Epithelial cell of esophagus (primary cell): ENCODE measurements around the gene MPP7.

Source experiments
- DNase-seq: peaks from one replicate; pipeline ENCODE4 v3.0.0; 2010; ENCODE audit warnings: low read depth
- H3K4me3 ChIP-seq: 2 replicates; pipeline ENCODE4 v1.5.1; 2011; ENCODE audit warnings: mild to moderate bottlenecking, low read length, control low read depth
- TF ChIP-seq, protein P1 (sequence below): IDR thresholded peaks from 2 replicates; pipeline ENCODE4 v1.5.1; 2011; ENCODE audit warnings: low read depth, mild to moderate bottlenecking, low read length, control low read depth, inconsistent platforms; ENCODE audit not compliant: insufficient read depth; ENCODE audit errors: missing control alignments

MPP7 gene

DNA sequence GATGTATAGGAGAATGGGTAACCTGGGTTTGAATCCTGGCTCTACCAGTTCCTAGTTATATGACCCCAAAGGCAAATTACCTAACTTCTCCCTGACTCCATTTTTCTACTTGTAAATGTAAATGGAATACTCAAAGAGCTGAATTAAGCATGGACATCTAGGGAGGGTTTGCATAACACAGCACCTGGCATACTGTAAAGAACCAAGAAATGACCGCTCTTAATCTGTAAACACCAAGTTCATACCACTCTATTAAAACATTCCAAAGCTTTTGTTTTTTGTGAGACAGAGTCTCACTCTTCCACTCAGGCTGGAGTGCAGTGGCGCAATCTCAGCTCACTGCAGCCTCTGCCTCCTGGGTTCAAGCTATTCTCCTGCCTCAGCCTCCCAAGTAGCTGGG, 19.6 kb downstream of the MPP7 start:
- no peak for DNase-seq
- H3K4me3 ChIP-seq: no peak overlapping the region
- TF ChIP-seq, protein P1, sequence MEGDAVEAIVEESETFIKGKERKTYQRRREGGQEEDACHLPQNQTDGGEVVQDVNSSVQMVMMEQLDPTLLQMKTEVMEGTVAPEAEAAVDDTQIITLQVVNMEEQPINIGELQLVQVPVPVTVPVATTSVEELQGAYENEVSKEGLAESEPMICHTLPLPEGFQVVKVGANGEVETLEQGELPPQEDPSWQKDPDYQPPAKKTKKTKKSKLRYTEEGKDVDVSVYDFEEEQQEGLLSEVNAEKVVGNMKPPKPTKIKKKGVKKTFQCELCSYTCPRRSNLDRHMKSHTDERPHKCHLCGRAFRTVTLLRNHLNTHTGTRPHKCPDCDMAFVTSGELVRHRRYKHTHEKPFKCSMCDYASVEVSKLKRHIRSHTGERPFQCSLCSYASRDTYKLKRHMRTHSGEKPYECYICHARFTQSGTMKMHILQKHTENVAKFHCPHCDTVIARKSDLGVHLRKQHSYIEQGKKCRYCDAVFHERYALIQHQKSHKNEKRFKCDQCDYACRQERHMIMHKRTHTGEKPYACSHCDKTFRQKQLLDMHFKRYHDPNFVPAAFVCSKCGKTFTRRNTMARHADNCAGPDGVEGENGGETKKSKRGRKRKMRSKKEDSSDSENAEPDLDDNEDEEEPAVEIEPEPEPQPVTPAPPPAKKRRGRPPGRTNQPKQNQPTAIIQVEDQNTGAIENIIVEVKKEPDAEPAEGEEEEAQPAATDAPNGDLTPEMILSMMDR: no peak

- DNase-seq: no peak
- TF ChIP-seq, protein P1: no peak
Observed at GRCh38 chr10:28282336-28282735, 20.5 kb downstream of the MPP7 start.

GRCh38 chr10:28281726-28282315, 21.0 kb downstream of the MPP7 start:
- no peak overlapping the region for H3K4me3 ChIP-seq
- TF ChIP-seq, protein P1: no peak
- DNase-seq: no peak

More at GRCh38 chr10:28282336-28282735, 20.5 kb downstream of the MPP7 start:
- no peak overlapping the region for H3K4me3 ChIP-seq

DNA sequence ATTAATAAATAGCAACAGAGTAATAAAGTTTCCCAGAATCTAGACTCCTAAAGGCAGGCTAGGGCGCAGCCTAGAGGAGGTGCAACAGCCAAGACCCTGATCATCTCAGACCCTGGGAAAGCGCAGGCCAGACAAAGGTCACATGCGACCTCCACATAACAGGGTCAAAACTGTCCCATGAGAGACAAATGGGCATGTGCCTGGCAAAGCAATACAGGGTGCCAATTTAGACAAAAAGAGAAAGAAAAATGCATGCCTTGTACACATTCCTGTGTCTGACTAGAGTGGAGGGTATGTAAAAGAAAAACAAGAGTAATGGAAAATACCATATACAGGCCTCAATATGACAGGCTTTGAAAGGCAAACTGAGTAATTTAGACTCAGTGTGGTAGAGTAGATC, 22.2 kb downstream of the MPP7 start:
- TF ChIP-seq, protein P1: no peak
- no peak for DNase-seq
- H3K4me3 ChIP-seq: no peak overlapping the region

DNA sequence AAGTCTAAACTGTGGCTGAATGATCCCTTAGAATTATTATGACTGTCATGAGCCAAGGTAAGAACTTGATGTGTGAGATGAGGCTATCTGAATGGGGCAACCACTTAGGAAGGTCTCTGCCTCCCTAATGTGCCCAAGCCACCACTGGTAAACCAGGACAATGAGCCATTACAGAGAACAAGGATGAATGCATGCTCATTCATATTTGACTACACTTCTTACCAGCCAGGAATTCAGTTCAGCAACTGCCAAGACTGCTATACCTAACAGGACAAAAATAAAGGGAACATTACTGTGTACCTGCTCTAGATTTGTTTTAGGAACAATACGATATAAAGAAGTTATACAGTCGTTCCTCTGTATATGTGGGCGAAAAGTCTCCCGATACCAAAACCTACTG, 23.0 kb downstream of the MPP7 start:
- TF ChIP-seq, protein P1: no peak
- no peak for DNase-seq
- no peak overlapping the region for H3K4me3 ChIP-seq

DNA sequence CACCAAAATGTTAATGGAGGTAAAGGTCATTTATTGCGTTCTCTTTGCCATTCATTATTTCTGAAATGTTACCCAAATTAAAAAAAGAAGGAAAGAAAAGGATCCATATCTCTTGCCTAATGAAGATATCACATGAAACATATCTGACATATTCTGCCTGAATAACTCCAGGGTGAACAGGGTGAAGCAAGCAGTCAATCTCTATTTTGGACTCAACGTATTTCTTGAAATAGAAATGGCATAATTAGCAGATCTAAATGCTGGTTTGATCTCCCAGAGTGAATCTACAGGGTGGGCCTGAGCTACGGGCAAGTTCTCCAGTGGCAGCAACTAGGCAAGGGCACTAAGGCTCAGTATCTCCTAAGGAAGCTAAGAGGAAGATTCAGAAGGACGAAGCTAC, 24.0 kb downstream of the MPP7 start:
- H3K4me3 ChIP-seq: no peak overlapping the region
- DNase-seq: no peak
- TF ChIP-seq, protein P1: no peak

GRCh38 chr10:28276384-28276783, 26.5 kb downstream of the MPP7 start:
- no peak for DNase-seq
- TF ChIP-seq, protein P1: no peak
- H3K4me3 ChIP-seq: no peak overlapping the region
